Measurements from ENCODE around the gene SPSB1.

Gene SPSB1

DNA sequence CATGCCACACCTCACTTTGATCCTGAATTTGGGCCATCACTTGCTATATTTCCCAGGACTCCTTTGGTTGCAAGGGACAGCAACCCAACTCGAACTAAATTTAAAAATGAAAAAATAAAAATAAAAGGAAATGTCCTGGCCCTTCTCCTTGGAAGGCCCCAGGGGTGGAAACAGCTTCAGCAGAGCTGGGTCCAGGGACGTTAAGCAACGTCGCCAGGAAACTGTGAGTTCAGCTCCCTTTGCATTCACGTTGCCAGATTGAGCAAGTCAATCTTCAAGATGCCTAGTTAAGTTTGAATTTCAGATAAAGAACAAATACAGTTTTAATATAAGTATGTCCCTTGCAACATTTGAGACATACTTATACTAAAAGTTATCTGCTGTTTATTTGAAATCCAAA, 14.6 kb upstream of the SPSB1 start:
- POLR2A ChIA-PET: no interaction called here
- no peak overlapping the region for H3K27ac ChIP-seq (ENCODE audit: extremely low read depth, low read depth, low read length)
- H3K4me1 ChIP-seq (ENCODE audit: control insufficient read depth, insufficient read depth, low read length): peaks cover 6% of the 10 kb centered on the region; the same call in 1 of the 2 replicates
- TF ChIP-seq BCL11B (tag by site-specific recombination; IDR thresholded peaks at IDR 0.05; ENCODE audit: low read depth) (no peak), ZNF184 (tag by site-specific recombination; IDR thresholded peaks at IDR 0.05) (no peak), ZNF585B (tag by site-specific recombination; IDR thresholded peaks at IDR 0.05) (no peak), ZNF677 (tag by site-specific recombination; IDR thresholded peaks at IDR 0.05) (no peak), ZNF266 (tag by site-specific recombination; IDR thresholded peaks at IDR 0.05; ENCODE audit: low read depth) (no peak), FEZF1 (tag by site-specific recombination; IDR thresholded peaks at IDR 0.05) (no peak), ZNF19 (tag by site-specific recombination; IDR thresholded peaks at IDR 0.05; ENCODE audit: low read depth) (no peak)
- H3K4me3 ChIP-seq (ENCODE audit: low read depth, low read length): no peak overlapping the region
- H3K9me3 ChIP-seq (ENCODE audit: control insufficient read depth, insufficient read depth, low read depth, low read length): no peaks in the 10 kb centered on the region
- CTCF ChIA-PET: interaction anchor here (0.9 to 1.3 kb wide), 2 partner anchors 11 to 13 kb away, joined by 3 read pairs; no protein-coding TSS in a partner anchor
- no peaks in the 10 kb centered on the region for H3K36me3 ChIP-seq (ENCODE audit: control insufficient read depth in 2 of 2, insufficient read depth in 1 of 2, low read length in 2 of 2)

DNA sequence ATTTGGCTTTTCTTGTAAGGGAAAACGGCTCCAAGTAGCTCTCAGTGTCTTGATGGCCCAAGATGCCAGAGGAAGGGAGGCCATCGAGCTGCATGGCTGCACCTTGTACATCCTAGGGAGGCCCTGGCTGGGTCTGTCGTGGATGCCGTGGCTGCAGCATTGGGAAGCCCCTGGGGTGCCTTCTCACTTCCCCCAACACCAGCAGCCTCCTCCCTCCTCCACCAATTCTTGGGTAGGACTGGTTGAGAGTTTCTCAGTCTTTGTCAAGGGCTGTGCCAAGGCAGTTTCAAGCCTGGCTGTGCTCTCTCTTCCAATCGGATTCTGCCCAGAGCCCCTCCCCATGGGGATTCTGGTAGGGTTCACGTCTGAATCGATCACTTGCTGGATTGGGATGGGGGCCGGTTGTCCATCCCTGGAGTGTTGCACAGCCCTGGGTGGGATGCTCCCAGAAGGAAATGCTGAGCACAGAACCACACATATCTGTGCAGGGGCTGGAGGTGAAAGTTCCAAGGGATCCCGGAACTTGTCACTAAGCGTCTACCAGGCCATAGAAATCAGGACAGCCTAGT, 14.0 kb upstream of the SPSB1 start:
- no peak for TF ChIP-seq OVOL3 (tag by site-specific recombination; IDR thresholded peaks at IDR 0.05)
- ChIA-PET CTCF (interaction anchor here (1.3 kb wide), 1 partner anchor 13 kb away, joined by 3 read pairs; no protein-coding TSS in a partner anchor), POLR2A (no interaction called here)

DNA sequence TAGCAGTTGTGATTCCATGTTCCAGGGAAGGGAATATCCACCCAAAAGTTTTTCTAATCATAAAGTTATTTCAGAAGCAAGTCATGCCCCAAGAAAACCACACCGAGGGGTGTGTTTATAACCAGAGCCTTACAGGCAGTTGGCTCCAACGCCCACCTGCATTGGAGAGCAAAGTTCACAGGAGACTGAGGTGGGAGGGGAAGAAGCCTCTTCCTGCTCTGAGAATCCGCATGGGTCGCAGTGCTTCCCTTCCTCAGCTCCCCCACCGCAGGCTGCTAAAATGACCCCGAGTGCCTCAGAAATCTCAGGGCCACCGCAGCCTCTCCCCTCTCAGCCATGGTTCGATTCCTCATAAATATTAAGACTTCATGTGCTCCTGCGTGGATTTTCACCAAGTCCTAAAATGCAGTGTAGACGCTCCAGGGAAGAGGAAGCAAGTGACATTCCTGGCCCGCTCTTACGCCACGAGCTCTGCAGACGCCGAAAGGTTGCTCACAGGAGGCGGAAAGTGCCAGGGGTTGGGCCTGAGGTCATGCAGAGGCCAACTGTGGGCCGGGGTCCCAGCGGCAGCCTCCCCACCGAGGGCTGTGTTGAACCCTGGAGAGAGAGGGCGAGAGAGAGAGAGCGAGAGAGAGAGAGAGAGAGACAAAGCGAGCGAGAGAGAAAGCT, 13.4 kb upstream of the SPSB1 start:
- no peak overlapping the region for H3K27ac ChIP-seq (ENCODE audit: extremely low read depth, low read depth, low read length)
- H3K4me3 ChIP-seq (ENCODE audit: low read depth, low read length): no peak overlapping the region
- H3K9me3 ChIP-seq (ENCODE audit: control insufficient read depth, insufficient read depth, low read depth, low read length): no peaks in the 10 kb centered on the region
- no peaks in the 10 kb centered on the region for H3K36me3 ChIP-seq (ENCODE audit: control insufficient read depth in 2 of 2, insufficient read depth in 1 of 2, low read length in 2 of 2)
- TF ChIP-seq EGR2 (tag by site-specific recombination; IDR thresholded peaks at IDR 0.05; ENCODE audit: low read depth): 0 out of 2 replicates have a peak, but pooled peaks have one; percentile 32
- peak; percentile 38; the same call in 1 of the 2 replicates for TF ChIP-seq ZFHX2 (tag by site-specific recombination; conservative IDR thresholded peaks at IDR 0.05)
- no peak for TF ChIP-seq ZNF266 (tag by site-specific recombination; IDR thresholded peaks at IDR 0.05; ENCODE audit: low read depth)
- ChIA-PET CTCF (interaction anchor here (0.6 to 0.9 kb wide), 3 partner anchors 11 to 190 kb away, joined by 3 to 4 read pairs (median 3); no protein-coding TSS in a partner anchor), POLR2A (no interaction called here)
- peaks cover 6% of the 10 kb centered on the region; the same call in 1 of the 2 replicates for H3K4me1 ChIP-seq (ENCODE audit: control insufficient read depth, insufficient read depth, low read length)

More for the DNA sequence above, 14.0 kb upstream of the SPSB1 start:
- no peak overlapping the region for H3K27ac ChIP-seq (ENCODE audit: extremely low read depth, low read depth, low read length)
- H3K4me3 ChIP-seq (ENCODE audit: low read depth, low read length): no peak overlapping the region
- peaks cover 6% of the 10 kb centered on the region; the same call in 1 of the 2 replicates for H3K4me1 ChIP-seq (ENCODE audit: control insufficient read depth, insufficient read depth, low read length)
- H3K9me3 ChIP-seq (ENCODE audit: control insufficient read depth, insufficient read depth, low read depth, low read length): no peaks in the 10 kb centered on the region
- no peaks in the 10 kb centered on the region for H3K36me3 ChIP-seq (ENCODE audit: control insufficient read depth in 2 of 2, insufficient read depth in 1 of 2, low read length in 2 of 2)

DNA sequence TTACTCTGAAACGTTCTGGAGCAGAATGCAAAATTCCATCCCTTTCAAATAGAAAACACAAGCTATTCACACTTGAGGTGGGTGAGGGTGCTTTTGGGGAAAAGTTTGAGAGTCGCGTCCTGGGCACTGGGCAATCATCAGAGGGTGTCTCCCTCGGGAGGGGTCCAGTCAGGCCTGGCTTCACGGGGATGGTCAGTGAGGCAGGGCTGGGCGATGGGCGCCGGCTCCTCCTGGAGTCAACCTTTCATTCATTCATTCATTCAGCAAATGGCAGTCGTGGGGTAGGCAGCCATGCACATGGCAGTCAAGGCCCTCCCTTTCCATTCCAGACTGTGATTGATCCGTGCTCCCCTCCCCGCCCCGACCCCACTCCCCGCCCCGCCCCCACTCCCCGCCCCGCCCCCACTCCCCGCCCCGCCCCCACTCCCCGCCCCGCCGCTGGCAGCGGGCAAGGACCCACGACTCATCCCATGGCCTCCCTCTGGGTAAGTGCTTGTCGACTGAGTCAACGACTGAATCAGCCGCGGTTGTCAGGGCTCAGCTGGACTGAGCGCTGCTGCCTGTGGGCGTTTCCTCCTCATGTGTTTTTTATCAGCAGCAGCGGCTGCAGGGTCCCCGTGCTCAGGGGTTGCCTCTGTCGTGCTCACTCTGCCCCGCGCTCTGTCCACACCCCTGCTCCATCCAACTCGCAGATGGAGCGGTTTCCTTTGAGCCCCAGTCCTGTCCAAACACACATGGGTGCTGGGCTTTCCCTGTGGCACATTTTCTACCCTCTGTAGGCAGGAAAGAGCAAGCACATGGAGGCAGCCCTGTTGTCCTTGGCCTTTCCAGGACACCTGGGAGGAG, 12.5 kb upstream of the SPSB1 start:
- Histone ChIP-seq H3K4me1 (ENCODE audit: control insufficient read depth, insufficient read depth, low read length) (peaks cover 6% of the 10 kb centered on the region; the same call in 1 of the 2 replicates), H3K4me3 (ENCODE audit: low read depth, low read length) (no peak overlapping the region), H3K9me3 (ENCODE audit: control insufficient read depth, insufficient read depth, low read depth, low read length) (no peaks in the 10 kb centered on the region), H3K27ac (ENCODE audit: extremely low read depth, low read depth, low read length) (no peak overlapping the region), H3K36me3 (ENCODE audit: control insufficient read depth in 2 of 2, insufficient read depth in 1 of 2, low read length in 2 of 2) (no peaks in the 10 kb centered on the region)
- CTCF ChIA-PET: interaction anchor here (0.6 to 1.1 kb wide), 6 partner anchors 9 to 191 kb away, joined by 3 to 6 read pairs (median 4); partner anchors contain the start of gene H6PD
- POLR2A ChIA-PET: interaction anchor here (0.6 kb wide), 1 partner anchor 150 kb away, joined by 6 read pairs; no protein-coding TSS in a partner anchor
- peak; percentile 63 for TF ChIP-seq EGR2 (tag by site-specific recombination; IDR thresholded peaks at IDR 0.05; ENCODE audit: low read depth)
- peak; percentile 53; the same call in 1 of the 2 replicates for TF ChIP-seq ZIC2 (tag by site-specific recombination; IDR thresholded peaks at IDR 0.05)
- TF ChIP-seq, protein P1, sequence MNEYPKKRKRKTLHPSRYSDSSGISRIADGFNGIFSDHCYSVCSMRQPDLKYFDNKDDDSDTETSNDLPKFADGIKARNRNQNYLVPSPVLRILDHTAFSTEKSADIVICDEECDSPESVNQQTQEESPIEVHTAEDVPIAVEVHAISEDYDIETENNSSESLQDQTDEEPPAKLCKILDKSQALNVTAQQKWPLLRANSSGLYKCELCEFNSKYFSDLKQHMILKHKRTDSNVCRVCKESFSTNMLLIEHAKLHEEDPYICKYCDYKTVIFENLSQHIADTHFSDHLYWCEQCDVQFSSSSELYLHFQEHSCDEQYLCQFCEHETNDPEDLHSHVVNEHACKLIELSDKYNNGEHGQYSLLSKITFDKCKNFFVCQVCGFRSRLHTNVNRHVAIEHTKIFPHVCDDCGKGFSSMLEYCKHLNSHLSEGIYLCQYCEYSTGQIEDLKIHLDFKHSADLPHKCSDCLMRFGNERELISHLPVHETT (tag by site-specific recombination; IDR thresholded peaks at IDR 0.05): no peak
- TF ChIP-seq ZFHX2 (tag by site-specific recombination; conservative IDR thresholded peaks at IDR 0.05): peak; percentile 82
